K562 (cell line): ENCODE data around the gene TM4SF18. TPM values are rescaled to one million over a fixed set of nuclear protein-coding genes. Genes with fewer than 3 reads are reported as not detected.

ENCODE experiments used
- ATAC-seq: fragments of 200-7000 bp; cut with Tn5 transposase; 3 replicates; pipeline ENCODE4 v1.9.1; 2020; ENCODE audit warnings: moderate library complexity
- BruUV-seq: library from RNA; stranded (reverse); fragments of 400-500 nt; replicated peaks from 2 replicates; lab custom pipeline; 2021; lab: Mats Ljungman, UMichigan
- CTCF ChIA-PET: fragments of 300-600 bp; formaldehyde crosslinking; extraction: SDS; loops from one replicate; lab custom pipeline; 2021; ENCODE audit warnings: low intra/inter-chr PET ratio; lab: Yijun Ruan, JAX
- POLR2A ChIA-PET: fragments of 300-600, 350-650 bp; sonication (Branson Sonifier 250); formaldehyde crosslinking; extraction: SDS; loops from one replicate; lab custom pipeline; 2021; ENCODE audit warnings: antibody characterized with exemption, inconsistent platforms; lab: Yijun Ruan, JAX
- DNase-seq, 4 experiments: peaks; one replicate each; pipeline versions ENCODE4 v3.0.0 to v3.0.0-alpha.2; 2011 to 2018; ENCODE audit warnings: low spot score in 3 of 4, mixed read lengths in 3 of 4; ENCODE audit errors: extremely low read depth in 1 of 4
- FAIRE-seq: peaks from 2 replicates; lab custom pipeline; 2011; peaks lifted over from hg19 to GRCh38; lab: Jason Lieb, UNC
- H2AFZ ChIP-seq: 2 replicates; pipeline ENCODE4 v1.6.0; 2011; ENCODE audit warnings: low read depth, low read length, control low read depth, inconsistent platforms
- H3K27ac ChIP-seq: fragments of 200-600 bp; 3 replicates; pipeline ENCODE4 v1.8.0; 2011; ENCODE audit warnings: low read depth, mild to moderate bottlenecking, control low read depth, inconsistent platforms, low read length, moderate library complexity, mixed read lengths; ENCODE audit errors: extremely low read depth
- H3K27me3 ChIP-seq, 2 experiments: fragments of 300-600 bp in 1 of 2; 2 replicates in 1 of 2; 3 replicates in 1 of 2; pipeline versions ENCODE4 v1.6.0 to v1.8.0; 2011; ENCODE audit warnings: inconsistent platforms in 2 of 2, low read length in 2 of 2, mild to moderate bottlenecking in 1 of 2, mixed read lengths in 1 of 2, moderate library complexity in 1 of 2; ENCODE audit not compliant: control insufficient read depth in 2 of 2, insufficient read depth in 2 of 2
- H3K36me3 ChIP-seq: fragments of 300-600 bp; 3 replicates; pipeline ENCODE4 v1.8.0; 2011; ENCODE audit warnings: mild to moderate bottlenecking, low read length, inconsistent platforms; ENCODE audit not compliant: control insufficient read depth, insufficient read depth
- H3K4me1 ChIP-seq, 2 experiments: fragments of 200-600 bp in 1 of 2; replicated peaks in 1 of 2; 2 replicates in 1 of 2; 3 replicates in 1 of 2; pipeline versions ENCODE4 v1.5.1 to v1.8.0; 2011; ENCODE audit warnings: inconsistent platforms in 2 of 2, low read length in 2 of 2, mild to moderate bottlenecking in 1 of 2, mixed read lengths in 1 of 2, moderate library complexity in 1 of 2; ENCODE audit not compliant: control insufficient read depth in 2 of 2, insufficient read depth in 2 of 2
- H3K4me2 ChIP-seq: 2 replicates; pipeline ENCODE4 v1.6.1; 2011; ENCODE audit warnings: low read length, control low read depth, inconsistent platforms, mixed read lengths; ENCODE audit not compliant: insufficient read depth
- H3K4me3 ChIP-seq: fragments of 200-600 bp; sonication (generic), shearing (Covaris generic); 2 replicates; pipeline ENCODE4 v1.5.1; 2016; ENCODE audit warnings: control low read depth, inconsistent platforms
- H3K79me2 ChIP-seq: fragments of 200-600 bp; 3 replicates; pipeline ENCODE4 v1.8.0; 2011; ENCODE audit warnings: low read length, inconsistent platforms; ENCODE audit not compliant: control insufficient read depth, insufficient read depth
- H3K9ac ChIP-seq, 2 experiments: 2 replicates each; pipeline versions ENCODE4 v1.6.0 to v1.6.1; 2011; ENCODE audit warnings: low read depth in 2 of 2, low read length in 2 of 2, control low read depth in 1 of 2, inconsistent platforms in 1 of 2, mild to moderate bottlenecking in 1 of 2, mixed read lengths in 1 of 2; ENCODE audit not compliant: insufficient read depth in 1 of 2
- H3K9me1 ChIP-seq: one replicate; pipeline ENCODE4 v1.6.0; 2011; ENCODE audit warnings: inconsistent platforms, mild to moderate bottlenecking, low read length, moderate library complexity; ENCODE audit not compliant: control insufficient read depth, insufficient read depth
- H3K9me3 ChIP-seq: replicated peaks from 2 replicates; pipeline ENCODE4 v1.5.1; 2011; ENCODE audit warnings: low read depth, low read length, inconsistent platforms; ENCODE audit not compliant: control insufficient read depth, insufficient read depth
- H4K20me1 ChIP-seq: replicated peaks from 2 replicates; pipeline ENCODE4 v1.6.1; 2011; ENCODE audit warnings: low read length, inconsistent platforms, mixed read lengths; ENCODE audit not compliant: control insufficient read depth, insufficient read depth
- COPS2 ChIP-seq: fragments of 450-650 bp; conservative IDR thresholded peaks from 2 replicates; pipeline ENCODE4 v1.6.1; 2016; ENCODE audit warnings: mild to moderate bottlenecking, moderate library complexity
- DNMT1 ChIP-seq: fragments of 450-650 bp; IDR thresholded peaks from 2 replicates; pipeline ENCODE4 v1.6.1; 2016; ENCODE audit warnings: antibody characterized with exemption, mild to moderate bottlenecking
- GABPB1 ChIP-seq: sonication (generic); formaldehyde crosslinking; IDR thresholded peaks from 2 replicates; pipeline ENCODE4 v1.8.0; 2022; ENCODE audit warnings: mild to moderate bottlenecking, missing genetic modification reagents
- HNRNPL ChIP-seq: fragments of 200-400 bp; formaldehyde crosslinking; IDR thresholded peaks from 2 replicates; pipeline ENCODE4 v1.6.1; 2017; ENCODE audit warnings: low read depth, mild to moderate bottlenecking, low read length
- KAT7 ChIP-seq: sonication (generic); formaldehyde crosslinking; IDR thresholded peaks from 2 replicates; pipeline ENCODE4 v1.8.0; 2022; ENCODE audit warnings: missing genetic modification reagents, mild to moderate bottlenecking, borderline replicate concordance
- KDM4B ChIP-seq, 2 experiments: fragments of 450-650 bp in 1 of 2; sonication (generic) in 1 of 2; IDR thresholded peaks; 2 replicates each; pipeline ENCODE4 v1.6.1; 2016 to 2017; ENCODE audit warnings: borderline replicate concordance in 2 of 2, antibody characterized with exemption in 1 of 2, low read depth in 1 of 2, mild to moderate bottlenecking in 1 of 2
- L3MBTL2 ChIP-seq: fragments of 450-650 bp; IDR thresholded peaks from 2 replicates; pipeline ENCODE4 v1.6.1; 2016; ENCODE audit warnings: mild to moderate bottlenecking, moderate library complexity
- NCOA2 ChIP-seq, 2 experiments: fragments of 450-650 bp; IDR thresholded peaks; 2 replicates each; pipeline ENCODE4 v1.6.1; 2018; ENCODE audit warnings: mild to moderate bottlenecking in 2 of 2, moderate library complexity in 1 of 2; ENCODE audit not compliant: partially characterized antibody in 2 of 2
- NCOR1 ChIP-seq: fragments of 450-650 bp; IDR thresholded peaks from 2 replicates; pipeline ENCODE4 v1.6.1; 2016; ENCODE audit warnings: mild to moderate bottlenecking, moderate library complexity
- RBBP5 ChIP-seq: fragments of 200-600 bp; sonication (generic); IDR thresholded peaks from 2 replicates; pipeline ENCODE4 v1.6.1; 2012; ENCODE audit warnings: borderline replicate concordance, mild to moderate bottlenecking, low read length, control low read depth, inconsistent platforms; ENCODE audit not compliant: insufficient read depth, poor library complexity, severe bottlenecking
- RFX5 ChIP-seq: IDR thresholded peaks from 2 replicates; pipeline ENCODE4 v1.6.1; 2011; ENCODE audit warnings: low read depth, mild to moderate bottlenecking, improper control_type of control experiment, low read length
- SMARCC2 ChIP-seq: fragments of 450-650 bp; IDR thresholded peaks from 2 replicates; pipeline ENCODE4 v1.6.1; 2017; ENCODE audit warnings: antibody characterized with exemption, moderate library complexity, mild to moderate bottlenecking, low read depth
- ZNF239 ChIP-seq: fragments of 250-450 bp; sonication (Bioruptor Pico); IDR thresholded peaks from 2 replicates; pipeline ENCODE4 v1.4.0; 2020; ENCODE audit warnings: mild to moderate bottlenecking
- WGBS: fragments of 100-300 bp; shearing (Covaris generic); methylation state at CpG from one replicate; pipeline ENCODE4 v1.1.6; 2016; ENCODE audit warnings: low coverage, mixed read lengths; ENCODE audit not compliant: insufficient coverage; ENCODE audit errors: missing lambda C conversion rate; 5-methylcytosine and 5-hydroxymethylcytosine counted together
- in situ Hi-C: fragments of 300-500 bp; cut with MboI; formaldehyde crosslinking; loops from 4 replicates; pipeline ENCODE4 v1.15.0; 2018; ENCODE audit warnings: inconsistent platforms, mixed read lengths
- intact Hi-C: fragments of 100-400 bp; cut with micrococcal nuclease; formaldehyde crosslinking; loops from 2 replicates; pipeline ENCODE4 v1.14.2; 2022
- polyA plus RNA-seq, 8 experiments: library from polyadenylated mRNA; depleted of rRNA in 4 of 8; stranded (reverse) in 5 of 8; unstranded in 3 of 8; fragments of >200 nt; fragmentation: Nextera tagmentation in 2 of 8; fragmentation: Illumina TruSeq in 1 of 8; extraction: Ambion mirVana in 2 of 8; extraction: Trizol in 1 of 8; gene quantifications; 2 replicates each; pipeline versions ENCODE4 v1.2.1 to v1.2.3, GENCODE V29; 2011 to 2014; ENCODE audit warnings: inconsistent platforms in 1 of 8, missing spikeins in 1 of 8
- total RNA-seq, 7 experiments: library from RNA; depleted of rRNA in 6 of 7; stranded (reverse); fragments of >200 nt in 6 of 7; fragmentation: Illumina TruSeq in 2 of 7; extraction: Trizol in 2 of 7; gene quantifications; 2 replicates each; pipeline versions ENCODE4 v1.2.1 to v1.2.3, GENCODE V29; 2011 to 2021; ENCODE audit warnings: low replicate concordance in 1 of 7
- TF ChIP-seq, protein P1 (sequence below): fragments of 450-650 bp; conservative IDR thresholded peaks from 2 replicates; pipeline ENCODE4 v1.6.1; 2016; ENCODE audit warnings: missing genetic modification characterization, low read depth, mild to moderate bottlenecking, missing compliant biosample characterization, moderate library complexity
- TF ChIP-seq, protein P2 (sequence below): fragments of 450-650 bp; IDR thresholded peaks from 2 replicates; pipeline ENCODE4 v1.6.1; 2014; ENCODE audit warnings: low read depth, mild to moderate bottlenecking, moderate library complexity, borderline replicate concordance

The TM4SF18 gene
- total and polyA plus RNA-seq, 9 of the 15 experiments (the other 6 are each of a cell fraction or from before 2014, with no cell fraction given), result not detected

DNA sequence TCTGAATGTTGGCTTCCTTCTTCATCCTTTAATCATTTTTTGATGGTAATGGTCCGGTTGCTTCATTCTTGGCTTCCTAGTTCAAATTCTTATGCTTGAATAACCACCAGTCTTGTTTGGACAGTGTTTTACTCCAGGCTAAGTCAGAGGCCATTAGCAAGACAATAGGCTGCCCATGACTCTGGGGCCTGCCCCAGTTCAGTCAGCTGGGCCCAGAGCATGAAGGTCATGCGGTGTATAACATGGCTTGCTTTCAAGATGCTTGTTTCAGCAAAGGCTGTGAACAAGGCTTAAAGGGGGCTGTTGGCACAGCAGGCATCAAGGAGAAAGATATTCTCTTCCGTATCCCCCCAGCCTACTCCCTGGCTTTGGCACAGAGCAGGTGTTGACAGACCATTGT lies 13.7 kb downstream of the TM4SF18 start (continued):
- no peak for TF ChIP-seq HNRNPL

DNA sequence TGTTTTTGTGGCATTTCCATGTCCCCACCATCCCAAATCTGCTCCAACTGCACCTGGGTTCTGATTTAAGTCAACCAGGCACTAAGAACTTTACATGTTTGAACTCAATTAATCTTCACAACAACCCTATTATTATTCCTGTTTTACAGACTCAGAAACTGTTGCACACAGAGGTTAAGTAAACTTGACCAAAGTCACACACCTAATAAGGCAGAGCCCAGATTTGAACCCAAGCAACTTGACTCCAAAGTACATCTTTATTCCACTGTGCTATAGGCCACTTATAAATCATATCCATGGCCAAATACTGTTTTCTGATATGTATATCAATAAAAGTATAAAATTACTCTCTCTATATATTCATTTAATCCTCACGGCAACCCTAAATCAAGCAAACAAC lies 16.4 kb downstream of the TM4SF18 start:
- no peak for FAIRE-seq
- WGBS, result 0% methylated on average over 1 of the region's 1 CpG
- H3K27ac ChIP-seq, result no peak overlapping the region
- H3K9me1 ChIP-seq, result no peaks in the 10 kb centered on the region
- CTCF ChIA-PET, result no interaction called here
- no peak overlapping the region for H3K4me2 ChIP-seq
- no peaks in the 10 kb centered on the region for H3K9me3 ChIP-seq
- no peak for ATAC-seq
- DNase-seq, result no peak
- in situ Hi-C loops, result no loop called here
- no TSS peak for BruUV-seq
- H3K4me3 ChIP-seq, result no peak overlapping the region
- H2AFZ ChIP-seq, result no peak overlapping the region
- H4K20me1 ChIP-seq, result no peaks in the 10 kb centered on the region
- no peaks in the 10 kb centered on the region for H3K27me3 ChIP-seq
- intact Hi-C loops, result no loop called here
- H3K79me2 ChIP-seq, result no peaks in the 10 kb centered on the region
- no peaks in the 10 kb centered on the region for H3K36me3 ChIP-seq
- TF ChIP-seq GABPB1 (CRISPR knock-in tag) (no peak), KAT7 (CRISPR knock-in tag) (no peak), NCOA2 (IDR thresholded peaks at IDR 0.05; ENCODE audit: partially characterized antibody in 2 of 2) (no peak), RBBP5 (no peak), SMARCC2 (no peak), ZNF239 (CRISPR knock-in tag) (no peak), NCOR1 (no peak), RFX5 (no peak), DNMT1 (no peak), KDM4B (IDR thresholded peaks at IDR 0.05; ENCODE audit: borderline replicate concordance in 2 of 2, low read depth in 1 of 2) (no peak), COPS2 (no peak), L3MBTL2 (no peak)
- TF ChIP-seq, protein P1, sequence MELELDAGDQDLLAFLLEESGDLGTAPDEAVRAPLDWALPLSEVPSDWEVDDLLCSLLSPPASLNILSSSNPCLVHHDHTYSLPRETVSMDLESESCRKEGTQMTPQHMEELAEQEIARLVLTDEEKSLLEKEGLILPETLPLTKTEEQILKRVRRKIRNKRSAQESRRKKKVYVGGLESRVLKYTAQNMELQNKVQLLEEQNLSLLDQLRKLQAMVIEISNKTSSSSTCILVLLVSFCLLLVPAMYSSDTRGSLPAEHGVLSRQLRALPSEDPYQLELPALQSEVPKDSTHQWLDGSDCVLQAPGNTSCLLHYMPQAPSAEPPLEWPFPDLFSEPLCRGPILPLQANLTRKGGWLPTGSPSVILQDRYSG (tag), result no peak
- TF ChIP-seq, protein P2, sequence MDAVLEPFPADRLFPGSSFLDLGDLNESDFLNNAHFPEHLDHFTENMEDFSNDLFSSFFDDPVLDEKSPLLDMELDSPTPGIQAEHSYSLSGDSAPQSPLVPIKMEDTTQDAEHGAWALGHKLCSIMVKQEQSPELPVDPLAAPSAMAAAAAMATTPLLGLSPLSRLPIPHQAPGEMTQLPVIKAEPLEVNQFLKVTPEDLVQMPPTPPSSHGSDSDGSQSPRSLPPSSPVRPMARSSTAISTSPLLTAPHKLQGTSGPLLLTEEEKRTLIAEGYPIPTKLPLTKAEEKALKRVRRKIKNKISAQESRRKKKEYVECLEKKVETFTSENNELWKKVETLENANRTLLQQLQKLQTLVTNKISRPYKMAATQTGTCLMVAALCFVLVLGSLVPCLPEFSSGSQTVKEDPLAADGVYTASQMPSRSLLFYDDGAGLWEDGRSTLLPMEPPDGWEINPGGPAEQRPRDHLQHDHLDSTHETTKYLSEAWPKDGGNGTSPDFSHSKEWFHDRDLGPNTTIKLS, result no peak
- no peaks in the 10 kb centered on the region for H3K4me1 ChIP-seq
- POLR2A ChIA-PET, result interaction anchor here (0.8 kb wide), 1 partner anchor 29 kb away, joined by 3 read pairs; no protein-coding TSS in a partner anchor
- no peak overlapping the region for H3K9ac ChIP-seq
